Kidney (tissue), 2 donors: ENCODE results near the gene GUCA2B. TPM values are rescaled to one million over a fixed set of nuclear protein-coding genes. Genes with fewer than 3 reads are reported as not detected.

Experiments
- polyA plus RNA-seq: library from polyadenylated mRNA; stranded (reverse); fragments of 350-450 nt; fragmentation: Illumina TruSeq; extraction: RNeasy Lipid Tissue Mini Kit (QIAGEN cat#74804); gene quantifications from one replicate; pipeline ENCODE4 v1.2.3, GENCODE V29; 2014; ENCODE audit warnings: low read depth, low replicate concordance; ENCODE audit not compliant: insufficient read depth
- total RNA-seq: library from RNA; stranded (reverse); fragmentation: NEBNext Ultra II Directional; extraction: Animal tissue kit (Norgen Biotek cat#: 25700); gene quantifications from one replicate; pipeline ENCODE4 v1.2.1, GENCODE V29; 2021
- donor health status: DM: yes; HTN: yes; CAD: no.

Gene GUCA2B
- total and polyA plus RNA-seq, 2 donors from 2014 or later, result not detected

Other genes starting within 250 kb of the GUCA2B start
- gene HIVEP3, start 234.5 kb upstream of the GUCA2B start, total RNA-seq, result 11.0 TPM
- 3.5 TPM for gene HIVEP3, start 234.5 kb upstream of the GUCA2B start, polyA plus RNA-seq
- not detected for gene GUCA2A, start 11.3 kb downstream of the GUCA2B start, total RNA-seq
- gene GUCA2A, start 11.3 kb downstream of the GUCA2B start, polyA plus RNA-seq, result not detected
- 45.5 TPM for gene FOXJ3, start 181.8 kb downstream of the GUCA2B start, total RNA-seq
- 11.8 TPM for gene FOXJ3, start 181.8 kb downstream of the GUCA2B start, polyA plus RNA-seq
- gene RIMKLA, start 227.4 kb downstream of the GUCA2B start, total RNA-seq, result 3.3 TPM
- 1.1 TPM for gene RIMKLA, start 227.4 kb downstream of the GUCA2B start, polyA plus RNA-seq